IMR-90 (cell line): ENCODE results near the gene MPPED1. TPM values are rescaled to one million over a fixed set of nuclear protein-coding genes. Genes with fewer than 3 reads are reported as not detected.

Experiments
- ATAC-seq: fragments of 200-7000 bp; cut with Tn5 transposase; 2 replicates; pipeline ENCODE4 v1.9.1; 2020; ENCODE audit warnings: low read depth, mild to moderate bottlenecking, moderate library complexity
- BruUV-seq: library from RNA; stranded (reverse); fragments of 400-500 nt; replicated peaks from 2 replicates; lab custom pipeline; 2021; lab: Mats Ljungman, UMichigan
- CTCF ChIA-PET: fragments of 300-600 bp; formaldehyde crosslinking; extraction: SDS; loops from one replicate; lab custom pipeline; 2021; ENCODE audit warnings: antibody characterized with exemption; lab: Yijun Ruan, JAX
- POLR2A ChIA-PET: fragments of 300-600 bp; sonication (Branson Sonifier 250); formaldehyde crosslinking; loops from one replicate; lab custom pipeline; 2022; ENCODE audit warnings: antibody characterized with exemption; ENCODE audit not compliant: unreplicated experiment; lab: Charles Lee
- DNase-seq: peaks from one replicate; pipeline ENCODE4 v3.0.0; 2013
- H2AFZ ChIP-seq: replicated peaks from 2 replicates; pipeline ENCODE3; 2013; ENCODE audit warnings: low read length, mild to moderate bottlenecking; ENCODE audit not compliant: poor library complexity
- H2AK5ac ChIP-seq: 2 replicates; pipeline ENCODE4 v1.6.1; 2013; ENCODE audit warnings: low read depth, low read length, inconsistent platforms
- H2AK9ac ChIP-seq: replicated peaks from 2 replicates; pipeline ENCODE3; 2013; ENCODE audit warnings: mild to moderate bottlenecking, low read depth, low read length, moderate library complexity; ENCODE audit not compliant: poor library complexity
- H2BK120ac ChIP-seq: 2 replicates; pipeline ENCODE4 v1.6.1; 2013; ENCODE audit warnings: low read depth, low read length, inconsistent platforms
- H2BK15ac ChIP-seq: 3 replicates; pipeline ENCODE4 v1.6.1; 2013; ENCODE audit warnings: low read depth, low read length, inconsistent platforms
- H2BK20ac ChIP-seq: 2 replicates; pipeline ENCODE4 v1.6.1; 2013; ENCODE audit warnings: low read depth, mild to moderate bottlenecking, inconsistent platforms, low read length, moderate library complexity
- H2BK5ac ChIP-seq: 2 replicates; pipeline ENCODE4 v1.6.1; 2013; ENCODE audit warnings: mild to moderate bottlenecking, low read depth, low read length, inconsistent platforms; ENCODE audit not compliant: poor library complexity, severe bottlenecking
- H3K14ac ChIP-seq: replicated peaks from 2 replicates; pipeline ENCODE4 v1.6.1; 2013; ENCODE audit warnings: low read depth, low read length, inconsistent platforms
- H3K18ac ChIP-seq: 2 replicates; pipeline ENCODE4 v1.6.1; 2013; ENCODE audit warnings: low read depth, low read length, control low read depth
- H3K23ac ChIP-seq: 2 replicates; pipeline ENCODE4 v1.6.1; 2013; ENCODE audit warnings: low read depth, low read length, inconsistent platforms
- H3K27ac ChIP-seq: 2 replicates; pipeline ENCODE4 v1.5.1; 2013; ENCODE audit warnings: mild to moderate bottlenecking, control low read depth, low read length; ENCODE audit not compliant: insufficient read depth
- H3K27me3 ChIP-seq: 2 replicates; pipeline ENCODE4 v1.6.1; 2013; ENCODE audit warnings: low read length; ENCODE audit not compliant: control insufficient read depth, insufficient read depth
- H3K36me3 ChIP-seq: 2 replicates; pipeline ENCODE4 v1.6.1; 2013; ENCODE audit warnings: low read length, mixed read lengths; ENCODE audit not compliant: control insufficient read depth, insufficient read depth
- H3K4ac ChIP-seq: 2 replicates; pipeline ENCODE4 v1.6.1; 2013; ENCODE audit warnings: low read depth, low read length, inconsistent platforms
- H3K4me1 ChIP-seq: 2 replicates; pipeline ENCODE4 v1.6.1; 2013; ENCODE audit warnings: low read length, mixed read lengths; ENCODE audit not compliant: control insufficient read depth, insufficient read depth
- H3K4me2 ChIP-seq: 2 replicates; pipeline ENCODE4 v1.6.1; 2013; ENCODE audit warnings: low read depth, mild to moderate bottlenecking, control low read depth, low read length, moderate library complexity
- H3K4me3 ChIP-seq: 2 replicates; pipeline ENCODE4 v1.5.1; 2013; ENCODE audit warnings: low read depth, mild to moderate bottlenecking, control low read depth, low read length, moderate library complexity; ENCODE audit not compliant: insufficient read depth
- H3K56ac ChIP-seq: 2 replicates; pipeline ENCODE4 v1.6.1; 2013; ENCODE audit warnings: low read length, inconsistent platforms; ENCODE audit not compliant: insufficient read depth; ENCODE audit errors: extremely low read depth
- H3K79me1 ChIP-seq, 2 experiments: 2 replicates each; pipeline ENCODE4 v1.6.1; 2013; ENCODE audit warnings: low read length in 2 of 2, inconsistent platforms in 1 of 2, low read depth in 1 of 2
- H3K9ac ChIP-seq: 2 replicates; pipeline ENCODE4 v1.6.1; 2013; ENCODE audit warnings: low read depth, low read length, control low read depth
- H3K9me1 ChIP-seq: 2 replicates; pipeline ENCODE4 v1.6.1; 2013; ENCODE audit warnings: low read length, inconsistent platforms; ENCODE audit not compliant: insufficient read depth
- H3K9me3 ChIP-seq: 2 replicates; pipeline ENCODE4 v1.6.1; 2013; ENCODE audit warnings: low read length; ENCODE audit not compliant: control insufficient read depth, insufficient read depth
- H4K20me1 ChIP-seq: 2 replicates; pipeline ENCODE4 v1.6.1; 2013; ENCODE audit warnings: low read length, inconsistent platforms; ENCODE audit not compliant: insufficient read depth
- H4K5ac ChIP-seq: 2 replicates; pipeline ENCODE4 v1.6.1; 2013; ENCODE audit warnings: mild to moderate bottlenecking, low read depth, low read length, control low read depth
- H4K8ac ChIP-seq, 2 experiments: 2 replicates each; pipeline ENCODE4 v1.6.1; 2013; ENCODE audit warnings: low read depth in 2 of 2, low read length in 2 of 2, control low read depth in 1 of 2, inconsistent platforms in 1 of 2
- H4K91ac ChIP-seq: 2 replicates; pipeline ENCODE4 v1.6.1; 2013; ENCODE audit warnings: low read depth, low read length, inconsistent platforms; ENCODE audit not compliant: insufficient read depth
- BHLHE40 ChIP-seq: fragments of 150-350 bp; IDR thresholded peaks from 2 replicates; pipeline ENCODE4 v1.6.1; 2016; ENCODE audit warnings: mild to moderate bottlenecking, low read depth, low read length
- CEBPB ChIP-seq: IDR thresholded peaks from 2 replicates; pipeline ENCODE4 v1.6.1; 2012; ENCODE audit warnings: low read depth, low read length, improper control_type of control experiment
- CHD1 ChIP-seq: IDR thresholded peaks from 2 replicates; pipeline ENCODE4 v1.6.1; 2012; ENCODE audit warnings: low read depth, low read length, improper control_type of control experiment
- CTCF ChIP-seq: conservative IDR thresholded peaks from 2 replicates; pipeline ENCODE4 v1.5.1; 2012; ENCODE audit warnings: mild to moderate bottlenecking, low read depth, low read length, improper control_type of control experiment
- FOS ChIP-seq: fragments of 150-350 bp; IDR thresholded peaks from 2 replicates; pipeline ENCODE4 v1.6.1; 2016; ENCODE audit warnings: low read depth, low read length
- MAFK ChIP-seq: IDR thresholded peaks from 2 replicates; pipeline ENCODE4 v1.6.1; 2012; ENCODE audit warnings: low read depth, low read length, improper control_type of control experiment
- MAZ ChIP-seq: IDR thresholded peaks from 2 replicates; pipeline ENCODE4 v1.6.1; 2012; ENCODE audit warnings: low read depth, mild to moderate bottlenecking, low read length, improper control_type of control experiment, moderate library complexity, borderline replicate concordance
- MXI1 ChIP-seq: IDR thresholded peaks from 2 replicates; pipeline ENCODE4 v1.6.1; 2012; ENCODE audit warnings: low read depth, mild to moderate bottlenecking, low read length, moderate library complexity, borderline replicate concordance
- NFE2L2 ChIP-seq: fragments of 150-350 bp; IDR thresholded peaks from 2 replicates; pipeline ENCODE4 v1.6.1; 2016; ENCODE audit warnings: low read depth, mild to moderate bottlenecking, low read length
- POLR2A ChIP-seq: IDR thresholded peaks from 2 replicates; pipeline ENCODE4 v1.6.1; 2012; ENCODE audit warnings: mild to moderate bottlenecking, low read depth, low read length
- RAD21 ChIP-seq: IDR thresholded peaks from 2 replicates; pipeline ENCODE4 v1.6.1; 2012; ENCODE audit warnings: low read length, improper control_type of control experiment
- RCOR1 ChIP-seq: IDR thresholded peaks from 2 replicates; pipeline ENCODE4 v1.6.1; 2012; ENCODE audit warnings: mild to moderate bottlenecking, low read length, improper control_type of control experiment; ENCODE audit not compliant: insufficient replicate concordance
- RFX5 ChIP-seq: IDR thresholded peaks from 2 replicates; pipeline ENCODE4 v1.8.0; 2012; ENCODE audit warnings: low read depth, mild to moderate bottlenecking, low read length, moderate library complexity
- SMC3 ChIP-seq: fragments of 150-350 bp; IDR thresholded peaks from 2 replicates; pipeline ENCODE4 v1.6.1; 2016; ENCODE audit warnings: low read depth, mild to moderate bottlenecking, antibody characterized with exemption, low read length, moderate library complexity
- USF2 ChIP-seq: fragments of 150-350 bp; IDR thresholded peaks from 2 replicates; pipeline ENCODE4 v1.6.1; 2017; ENCODE audit warnings: mild to moderate bottlenecking, antibody characterized with exemption, low read length, low read depth
- WGBS, 2 experiments: methylation state at CpG; one replicate each; pipeline versions ENCODE4 v1.1.5 to v1.1.7; 2013; ENCODE audit warnings: missing lambda C conversion rate in 2 of 2; ENCODE audit not compliant: insufficient read length in 1 of 2; ENCODE audit errors: extremely low coverage in 2 of 2; 5-methylcytosine and 5-hydroxymethylcytosine counted together
- dilution Hi-C: fragments of 300-500 bp; cut with HindIII; formaldehyde crosslinking; loops from one replicate; pipeline ENCODE4 v1.14.3; 2018; ENCODE audit warnings: low sequenced_read_pairs; ENCODE audit not compliant: unreplicated experiment
- in situ Hi-C: fragments of 300-500 bp; cut with MboI; formaldehyde crosslinking; loops from 3 replicates; pipeline ENCODE4 v1.14.3; 2019; ENCODE audit warnings: low sequenced_read_pairs, inconsistent platforms, mixed read lengths
- intact Hi-C: fragments of 100-400 bp; cut with micrococcal nuclease; formaldehyde crosslinking; loops from 2 replicates; pipeline ENCODE4 v1.10.0; 2022
- polyA plus RNA-seq, 3 experiments: library from polyadenylated mRNA; depleted of rRNA; stranded (reverse); fragments of >200 nt; gene quantifications; 2 replicates each; pipeline ENCODE4 v1.2.3, GENCODE V29; 2012; ENCODE audit warnings: low replicate concordance in 1 of 3
- total RNA-seq: library from RNA; depleted of rRNA; stranded (reverse); fragments of >200 nt; gene quantifications from 2 replicates; pipeline ENCODE4 v1.2.3, GENCODE V29; 2012
- TF ChIP-seq, protein P1 (sequence below): fragments of 150-350 bp; IDR thresholded peaks from 2 replicates; pipeline ENCODE4 v1.6.1; 2016; ENCODE audit warnings: low read depth, mild to moderate bottlenecking, low read length, moderate library complexity, borderline replicate concordance

MPPED1 gene
- total and polyA plus RNA-seq, 2 of the 4 experiments (the other 2 are of a cell fraction) = not detected

DNA sequence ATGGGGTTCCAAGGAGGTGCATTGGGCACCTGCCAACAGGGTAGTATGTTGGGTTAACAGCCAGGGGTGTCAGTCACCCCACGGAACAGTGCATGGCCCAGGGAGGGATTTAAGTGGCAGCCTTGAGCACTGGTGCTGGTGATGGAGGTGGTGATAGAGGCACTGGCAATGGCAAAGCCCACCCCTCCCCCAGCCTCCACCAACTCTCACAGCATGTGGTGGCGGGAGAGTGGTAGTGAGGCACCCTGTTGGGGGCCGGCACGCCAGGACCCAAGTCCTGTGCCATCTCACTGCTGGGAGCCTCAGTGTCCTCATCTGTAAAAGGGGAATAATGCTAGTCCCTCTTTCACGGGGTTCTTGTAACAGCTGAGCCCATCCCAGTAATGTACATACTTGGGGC is 81.5 kb downstream of the MPPED1 start:
- H3K27me3 ChIP-seq = no peaks in the 10 kb centered on the region
- H3K18ac ChIP-seq = no peak overlapping the region
- H3K27ac ChIP-seq = no peak overlapping the region
- H3K9me1 ChIP-seq = no peaks in the 10 kb centered on the region
- DNase-seq (no peak), ATAC-seq (no peak)
- no peak overlapping the region for H3K56ac ChIP-seq
- H3K23ac ChIP-seq = no peak overlapping the region
- H3K4ac ChIP-seq = no peak overlapping the region
- BruUV-seq = no TSS peak
- H2AK9ac ChIP-seq = no peak overlapping the region
- no peak overlapping the region for H4K91ac ChIP-seq
- H3K9ac ChIP-seq = no peak overlapping the region
- H3K9me3 ChIP-seq = peaks cover 14% of the 10 kb centered on the region; the same call in 1 of the 2 replicates
- dilution Hi-C loops (no loop called here), intact Hi-C loops (no loop called here), in situ Hi-C loops (no loop called here)
- no peak overlapping the region for H3K14ac ChIP-seq
- H2BK5ac ChIP-seq = no peak overlapping the region
- no peak overlapping the region for H2BK20ac ChIP-seq
- TF ChIP-seq CHD1 (no peak), CEBPB (no peak), SMC3 (no peak), RCOR1 (no peak), NFE2L2 (no peak), RAD21 (no peak), FOS (no peak), MAFK (no peak), MXI1 (no peak), BHLHE40 (no peak), RFX5 (no peak), CTCF (no peak), POLR2A (no peak), USF2 (no peak), MAZ (no peak)
- TF ChIP-seq, protein P1, sequence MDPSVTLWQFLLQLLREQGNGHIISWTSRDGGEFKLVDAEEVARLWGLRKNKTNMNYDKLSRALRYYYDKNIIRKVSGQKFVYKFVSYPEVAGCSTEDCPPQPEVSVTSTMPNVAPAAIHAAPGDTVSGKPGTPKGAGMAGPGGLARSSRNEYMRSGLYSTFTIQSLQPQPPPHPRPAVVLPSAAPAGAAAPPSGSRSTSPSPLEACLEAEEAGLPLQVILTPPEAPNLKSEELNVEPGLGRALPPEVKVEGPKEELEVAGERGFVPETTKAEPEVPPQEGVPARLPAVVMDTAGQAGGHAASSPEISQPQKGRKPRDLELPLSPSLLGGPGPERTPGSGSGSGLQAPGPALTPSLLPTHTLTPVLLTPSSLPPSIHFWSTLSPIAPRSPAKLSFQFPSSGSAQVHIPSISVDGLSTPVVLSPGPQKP = no peak
- no peak overlapping the region for H2AFZ ChIP-seq
- no CpG with 5 or more reads among the region's 5 CpGs for WGBS, 2 experiments
- no peak overlapping the region for H4K8ac ChIP-seq
- H3K4me1 ChIP-seq = no peaks in the 10 kb centered on the region
- POLR2A ChIA-PET = no interaction called here
- H2BK15ac ChIP-seq = no peak overlapping the region
- no peaks in the 10 kb centered on the region for H3K79me1 ChIP-seq
- CTCF ChIA-PET = no interaction called here
- no peak overlapping the region for H2AK5ac ChIP-seq
- H3K4me3 ChIP-seq = no peak overlapping the region
- no peak overlapping the region for H2BK120ac ChIP-seq
- H3K36me3 ChIP-seq = no peaks in the 10 kb centered on the region
- no peak overlapping the region for H3K4me2 ChIP-seq
- H4K20me1 ChIP-seq = no peaks in the 10 kb centered on the region
- no peak overlapping the region for H4K5ac ChIP-seq
